GM12891 (cell line): Measurements from ENCODE around the gene TRAPPC4.
A peak's percentile ranks its signal among the peaks of the same experiment; 100 is the strongest.

Experiments used
- DNase-seq: peaks from one replicate; pipeline ENCODE4 v3.0.0; 2011; ENCODE audit warnings: low spot score; ENCODE audit not compliant: insufficient read length
- FAIRE-seq: peaks from 2 replicates; lab custom pipeline; 2011; peaks lifted over from hg19 to GRCh38; lab: Jason Lieb, UNC
- PAX5 ChIP-seq: IDR thresholded peaks from 2 replicates; pipeline ENCODE4 v1.6.1; 2011; ENCODE audit warnings: low read length, moderate library complexity, mild to moderate bottlenecking; ENCODE audit not compliant: insufficient read depth, severe bottlenecking
- POLR2A ChIP-seq: IDR thresholded peaks from 2 replicates; pipeline ENCODE4 v1.6.1; 2011; ENCODE audit warnings: low read depth, low read length, control low read depth
- POLR2AphosphoS5 ChIP-seq: IDR thresholded peaks from 2 replicates; pipeline ENCODE4 v1.6.1; 2011; ENCODE audit warnings: low read depth, low read length, control low read depth
- POU2F2 ChIP-seq: IDR thresholded peaks from 2 replicates; pipeline ENCODE4 v1.6.1; 2011; ENCODE audit warnings: low read depth, mild to moderate bottlenecking, control low read depth, low read length, moderate library complexity
- SPI1 ChIP-seq: IDR thresholded peaks from 2 replicates; pipeline ENCODE4 v1.6.1; 2011; ENCODE audit warnings: low read depth, low read length, control low read depth
- TAF1 ChIP-seq: IDR thresholded peaks from 2 replicates; pipeline ENCODE4 v1.6.1; 2011; ENCODE audit warnings: low read depth, low read length, control low read depth

Gene TRAPPC4

DNA sequence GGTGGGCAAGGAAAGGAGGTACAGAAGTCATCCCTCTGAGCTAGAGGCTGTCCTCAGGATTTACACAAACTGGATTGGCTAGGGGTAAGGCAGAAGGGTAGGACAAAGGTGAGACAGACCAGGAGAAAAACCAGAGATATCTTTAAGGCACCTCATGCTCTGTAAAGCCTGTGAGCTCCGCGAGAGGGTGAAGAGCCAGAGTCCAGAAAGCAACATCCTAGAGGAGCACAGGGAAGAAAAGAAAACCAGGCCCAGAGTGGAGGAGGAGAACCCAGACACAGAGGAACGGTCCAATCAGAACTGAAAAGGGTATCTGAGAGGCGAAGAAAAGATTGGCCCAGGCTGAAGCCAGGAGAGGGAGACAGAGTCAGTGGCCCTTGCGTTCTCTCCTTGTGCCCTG, 7.0 kb downstream of the TRAPPC4 start:
- TF ChIP-seq PAX5 (no peak), POLR2AphosphoS5 (no peak), POU2F2 (no peak), POLR2A (no peak)
- DNase-seq (no peak), FAIRE-seq (no peak)

DNA sequence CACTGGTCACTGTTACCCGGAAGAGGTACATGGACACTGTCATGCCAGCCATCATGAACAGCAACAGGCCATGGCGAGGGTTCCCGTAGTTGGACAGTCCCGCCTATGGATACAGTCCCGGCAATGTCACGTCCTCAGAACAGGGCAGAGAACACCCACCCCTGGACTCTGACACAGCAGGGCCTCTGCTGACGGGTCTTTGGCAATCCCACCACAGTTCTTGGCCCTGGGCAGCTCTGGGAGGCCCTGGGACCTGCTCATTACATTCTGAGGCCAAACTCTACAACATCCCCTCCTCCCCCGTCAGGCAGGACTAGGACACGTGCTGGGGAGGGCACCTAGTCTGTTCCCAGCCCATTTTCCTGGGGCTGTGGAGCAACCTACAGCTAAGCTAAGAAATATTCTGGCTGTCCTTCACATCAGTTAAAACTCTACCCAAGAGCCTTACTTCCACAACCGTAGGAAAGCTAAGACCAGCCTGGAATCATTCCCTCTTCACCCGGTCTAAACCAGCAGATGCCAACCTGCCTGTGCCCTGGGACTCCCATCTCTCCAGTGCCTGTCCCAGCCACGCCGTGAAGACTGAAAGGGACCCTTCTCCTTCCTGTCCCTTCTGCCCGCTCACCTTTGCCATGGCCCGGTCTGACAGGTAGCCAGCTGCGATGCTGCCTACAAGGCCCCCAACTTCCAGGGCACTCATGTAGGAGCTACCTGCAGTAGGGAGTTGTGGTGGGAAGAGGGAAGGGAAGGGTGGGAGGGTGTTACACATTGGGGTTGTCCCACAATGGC, 7.6 kb downstream of the TRAPPC4 start:
- no peak for TF ChIP-seq POU2F2
- DNase-seq (no peak), FAIRE-seq (no peak)

DNA sequence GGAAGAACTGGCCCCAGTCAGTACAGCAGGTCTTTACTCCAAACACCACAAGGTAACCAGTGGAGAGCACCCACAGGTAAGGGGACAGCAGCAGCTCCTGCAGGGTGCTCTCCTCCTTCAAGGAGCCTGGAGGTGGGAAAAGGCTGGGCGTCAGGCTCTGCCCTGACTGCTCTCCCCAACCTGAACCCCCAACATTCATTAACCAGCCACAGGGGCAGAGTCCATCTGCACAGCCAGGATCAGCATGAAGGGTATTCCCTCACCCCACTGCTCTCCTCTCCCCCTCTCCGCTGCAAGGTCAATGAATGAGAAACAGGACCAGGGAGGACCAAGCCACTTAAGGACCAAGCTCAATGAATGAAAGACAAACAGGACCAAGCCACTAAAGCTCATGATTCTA, 8.4 kb downstream of the TRAPPC4 start:
- TF ChIP-seq POU2F2 (no peak), TAF1 (no peak), POLR2AphosphoS5 (no peak), POLR2A (no peak), SPI1 (no peak), PAX5 (no peak)
- FAIRE-seq (no peak), DNase-seq (no peak)

DNA sequence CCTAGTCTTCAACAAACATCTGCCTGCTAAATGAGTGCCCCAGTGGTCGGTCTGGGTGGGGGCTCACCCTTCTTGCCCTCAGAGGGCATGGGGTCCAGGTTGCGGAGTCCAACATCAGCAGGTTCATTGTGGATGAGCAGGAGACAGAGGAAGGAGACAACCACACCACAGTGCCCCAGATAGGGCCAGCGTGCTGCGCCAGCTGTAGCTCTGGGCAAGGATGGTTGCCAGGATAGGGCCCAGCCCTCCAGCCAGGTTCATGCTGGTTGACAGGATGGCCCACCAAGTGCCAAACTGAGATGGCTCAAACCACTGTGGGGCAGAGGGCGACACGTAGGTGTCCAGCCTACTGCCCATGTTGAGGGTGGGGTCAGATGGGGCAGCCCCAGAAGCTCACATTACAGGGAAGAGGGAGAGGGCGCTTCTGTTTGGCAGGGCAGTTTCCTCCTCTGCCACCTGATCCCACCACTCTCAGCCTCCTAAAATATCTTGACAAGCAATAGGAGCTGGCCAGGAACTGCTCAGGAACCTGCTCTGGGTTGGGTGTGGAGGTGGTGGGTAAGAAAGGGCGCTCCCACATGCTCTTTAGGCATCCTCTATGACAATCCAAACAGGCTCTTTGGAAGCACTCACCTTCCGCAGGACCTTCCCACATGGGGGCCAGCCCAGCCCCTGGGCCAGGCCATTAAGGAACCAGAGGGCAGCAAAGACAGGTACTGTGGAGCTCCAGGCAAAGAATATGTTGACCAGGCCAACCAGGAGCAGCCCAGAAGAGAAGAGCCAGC, 9.2 kb downstream of the TRAPPC4 start:
- TF ChIP-seq POU2F2 (no peak), PAX5 (no peak), SPI1 (no peak), POLR2AphosphoS5 (no peak), TAF1 (no peak), POLR2A (no peak)
- DNase-seq (no peak), FAIRE-seq (no peak)

DNA sequence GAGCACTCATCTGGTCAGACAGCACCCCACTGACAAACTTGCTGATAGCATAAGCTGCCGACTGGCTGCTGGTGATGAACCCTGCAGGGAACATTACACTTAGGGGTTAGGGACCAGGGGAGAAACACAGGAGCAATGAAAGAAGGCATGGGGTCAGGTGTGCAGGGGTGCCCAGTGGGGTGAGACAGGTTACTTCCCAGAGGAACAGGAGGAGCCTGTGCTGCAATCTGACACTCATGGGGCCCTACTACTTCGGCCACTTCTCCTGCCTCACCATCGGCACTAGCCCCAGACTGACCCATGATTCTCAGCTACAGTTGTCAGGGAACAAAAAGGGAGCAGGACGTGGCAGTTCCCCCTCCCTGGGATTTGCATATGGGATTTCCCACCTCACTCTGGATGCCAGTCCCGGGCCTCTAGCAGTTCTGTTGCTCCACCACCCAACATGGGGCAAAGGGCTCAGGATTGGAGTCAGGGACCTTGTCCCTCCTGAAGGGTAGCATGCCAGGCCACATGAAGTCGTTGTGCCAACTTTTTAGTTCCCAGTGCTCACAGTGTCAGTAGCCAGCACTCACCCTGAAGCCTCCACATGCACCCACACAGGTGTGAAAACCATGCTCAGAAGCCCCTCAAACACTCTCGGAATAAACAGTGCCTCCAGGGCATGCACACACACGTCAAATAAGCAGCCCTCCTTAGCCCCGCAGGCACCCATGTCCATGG, 9.9 kb downstream of the TRAPPC4 start:
- no peak for FAIRE-seq
- TF ChIP-seq PAX5: no peak
- TF ChIP-seq POLR2AphosphoS5: no peak
- TF ChIP-seq POLR2A: no peak
- no peak for TF ChIP-seq POU2F2
- no peak for DNase-seq

DNA sequence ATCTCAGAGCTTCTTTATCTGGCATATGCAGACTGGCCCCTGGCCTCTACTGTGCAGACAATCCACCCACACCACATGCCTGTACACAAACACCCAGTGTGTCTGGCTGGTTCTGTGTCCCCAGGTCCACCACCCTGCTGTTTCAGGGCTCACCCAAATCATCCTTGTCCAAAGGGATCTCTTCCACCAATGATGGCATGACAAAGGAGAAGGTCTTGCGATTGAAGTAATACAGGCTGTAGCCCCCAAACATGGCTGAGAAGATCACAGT, 10.4 kb downstream of the TRAPPC4 start:
- TF ChIP-seq POLR2AphosphoS5 (no peak), POLR2A (no peak), SPI1 (no peak), TAF1 (no peak), POU2F2 (no peak)

DNA sequence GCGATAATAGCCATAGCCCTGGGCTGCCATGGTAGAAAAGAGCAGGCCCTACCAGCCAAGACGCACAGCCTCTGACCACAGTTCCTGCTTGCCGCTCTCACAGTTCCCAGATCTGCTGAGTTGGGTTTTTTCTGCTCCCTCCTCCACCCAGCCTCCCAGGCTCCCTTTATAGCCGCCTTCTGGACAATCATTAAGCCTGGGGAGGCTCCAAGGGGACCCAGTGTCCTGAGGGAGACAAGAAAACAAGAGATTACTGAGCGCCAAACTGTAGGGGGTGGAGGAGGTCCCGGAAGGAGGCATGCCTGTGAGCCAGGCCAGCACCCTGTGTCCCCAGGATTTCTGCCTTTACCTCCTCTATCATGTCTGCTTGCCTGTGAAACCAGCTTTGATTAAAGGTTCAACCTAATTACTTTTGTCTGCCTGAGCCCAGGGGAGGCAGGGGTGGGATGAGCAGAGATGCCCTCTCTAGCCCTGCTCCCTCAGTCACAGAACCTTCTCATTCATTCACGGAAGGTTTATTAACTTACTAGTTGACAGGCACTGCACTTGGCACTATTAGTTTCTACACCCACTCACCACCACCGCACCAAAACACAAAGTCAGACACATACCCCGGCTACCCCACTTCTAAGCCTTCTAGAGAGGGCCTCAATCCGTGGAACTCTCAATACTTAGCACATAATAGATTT, 10.9 kb downstream of the TRAPPC4 start:
- peak; percentile 51 for FAIRE-seq

More for the DNA sequence above, 10.4 kb downstream of the TRAPPC4 start:
- DNase-seq (no peak), FAIRE-seq (peak; percentile 57)

DNA sequence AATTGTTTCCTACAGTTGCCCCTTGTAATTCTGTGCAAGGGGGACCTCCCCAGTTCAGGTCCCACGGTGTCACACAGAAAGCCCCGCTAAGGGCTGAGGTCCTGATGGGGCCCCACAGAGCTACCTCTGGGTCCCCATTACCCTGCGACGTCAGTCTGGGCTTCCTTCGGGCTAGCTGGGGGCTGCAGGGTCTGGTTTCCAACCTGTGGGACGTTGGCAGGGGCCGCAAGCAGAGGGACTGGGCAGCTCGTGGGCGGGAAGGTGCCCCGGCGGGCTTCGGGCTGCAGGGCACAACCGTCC, 11.4 kb downstream of the TRAPPC4 start:
- no peak for DNase-seq
- no peak for TF ChIP-seq SPI1
- FAIRE-seq: no peak

More for the DNA sequence above, 10.9 kb downstream of the TRAPPC4 start:
- no peak for DNase-seq
- no peak for TF ChIP-seq POLR2A
- no peak for TF ChIP-seq PAX5
- no peak for TF ChIP-seq TAF1
- no peak for TF ChIP-seq POU2F2

DNA sequence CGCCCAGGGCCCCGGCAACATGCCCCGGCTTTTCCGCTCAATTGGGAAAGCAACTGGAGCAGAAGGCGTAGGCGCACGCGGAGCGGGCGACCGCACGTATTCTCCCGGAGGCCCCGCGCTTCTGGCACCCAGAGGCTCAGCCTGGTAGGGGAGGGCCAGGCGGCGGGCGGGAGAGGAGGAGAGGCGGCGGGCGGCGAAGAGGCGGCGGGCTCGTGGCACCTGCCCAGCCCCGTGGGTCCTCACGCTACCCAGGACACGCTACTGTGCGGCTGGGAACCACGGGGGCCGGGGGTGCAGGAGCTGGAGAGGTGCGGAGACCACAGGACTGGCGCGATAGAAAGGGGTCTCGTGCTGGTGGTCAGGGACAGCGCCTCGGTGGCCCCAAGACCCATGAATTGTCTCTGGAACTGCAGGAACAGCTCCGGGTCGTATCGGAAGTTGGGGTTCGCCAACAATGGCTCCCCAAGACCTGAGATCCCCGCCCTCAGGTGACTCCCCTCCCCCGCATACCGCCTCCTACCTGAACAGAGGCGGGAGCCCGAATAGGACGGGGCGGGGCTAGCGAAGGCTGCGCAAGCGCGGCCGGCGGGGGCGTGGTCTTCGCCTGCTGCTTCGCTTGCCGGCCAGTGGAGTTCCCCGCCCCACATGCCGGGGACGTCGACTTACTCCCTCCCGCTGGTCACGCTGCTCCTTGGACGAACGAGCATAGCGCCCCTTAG, 11.9 kb downstream of the TRAPPC4 start, which contains the start of gene SLC37A4:
SLC37A4 (minus strand) TSS at position 549 of the 719 bp plus-strand sequence.
- peak; percentile 46 for TF ChIP-seq PAX5
- TF ChIP-seq SPI1: no peak
- TF ChIP-seq POLR2AphosphoS5: no peak
- 0 out of 2 replicates have a peak, but pooled peaks have one; percentile 26 for TF ChIP-seq POU2F2
- 0 out of 2 replicates have a peak, but pooled peaks have one; percentile 20 for TF ChIP-seq POLR2A
- no peak for TF ChIP-seq TAF1
- DNase-seq (peak; percentile 98), FAIRE-seq (peak; percentile 99)
